GM21737 (cell line): Measurements from ENCODE around the gene STRN4.
"Not testable (repeated sequence)": the region's sequence is repeated elsewhere in the genome, so short reads cannot be mapped to it uniquely, and the experiment has no call there.

Source experiments
- ATAC-seq: cut with Tn5 transposase; IDR thresholded peaks from one replicate; pipeline ENCODE4 v1.9.1; 2021; ENCODE audit warnings: mild to moderate bottlenecking, moderate library complexity; ENCODE audit not compliant: unreplicated experiment

STRN4 gene

DNA sequence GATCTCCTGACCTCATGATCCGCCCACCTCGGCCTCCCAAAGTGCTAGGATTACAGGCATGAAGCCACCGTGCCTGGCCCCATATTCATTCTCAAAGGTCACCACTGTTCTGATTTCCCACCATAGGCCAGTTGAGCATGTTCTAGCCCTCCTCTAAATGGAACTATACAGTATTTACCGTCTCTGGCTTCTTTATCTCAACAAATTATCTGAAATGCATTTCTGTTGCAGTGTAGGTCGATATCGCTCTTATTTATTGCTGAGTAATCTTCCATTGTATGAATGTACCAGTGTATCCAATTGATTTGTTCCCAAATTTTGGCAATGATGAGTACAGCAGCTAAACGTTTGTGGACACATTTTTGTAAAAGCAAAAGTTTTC lies 26.8 kb upstream of the STRN4 start:
- ATAC-seq, result no peak

DNA sequence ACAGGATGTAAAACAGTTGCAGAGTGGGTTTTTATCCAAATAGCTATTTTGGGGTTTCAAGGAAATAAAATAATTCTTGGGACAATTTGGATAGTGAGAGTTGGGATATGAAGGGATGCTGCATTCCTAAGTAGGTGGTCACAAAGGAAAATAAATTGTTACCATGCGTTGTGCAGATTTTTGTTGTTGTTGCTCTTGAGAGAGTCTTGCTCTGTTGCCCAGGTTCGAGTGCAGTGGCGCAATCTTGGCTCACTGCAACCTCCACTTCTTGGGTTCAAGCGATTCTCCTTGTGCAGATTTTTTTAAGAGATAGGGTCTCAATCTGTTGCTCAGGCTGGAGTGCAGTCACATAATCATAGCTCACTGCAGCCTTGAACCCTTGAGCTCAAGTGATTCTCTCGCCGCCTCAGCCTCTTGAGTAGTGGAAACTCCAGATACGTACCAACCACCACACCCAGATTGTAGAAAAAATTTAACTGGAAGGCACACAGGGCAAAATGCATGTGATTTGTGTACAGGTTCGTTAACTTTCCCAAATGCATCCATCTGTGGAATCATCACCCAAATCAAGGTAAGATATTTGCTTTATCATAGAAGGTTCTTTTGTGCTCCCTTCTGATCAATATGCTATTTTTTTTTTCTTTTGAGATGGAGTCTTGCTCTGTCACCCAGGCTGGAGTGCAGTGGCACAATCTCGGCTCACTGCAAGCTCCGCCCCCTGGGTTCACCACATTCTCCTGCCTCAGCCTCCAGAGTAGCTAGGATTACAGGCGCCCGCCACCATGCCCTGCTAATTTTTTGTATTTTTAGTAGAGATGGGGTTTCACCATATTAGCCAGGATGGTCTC lies 26.1 kb upstream of the STRN4 start:
- ATAC-seq, result no peak

DNA sequence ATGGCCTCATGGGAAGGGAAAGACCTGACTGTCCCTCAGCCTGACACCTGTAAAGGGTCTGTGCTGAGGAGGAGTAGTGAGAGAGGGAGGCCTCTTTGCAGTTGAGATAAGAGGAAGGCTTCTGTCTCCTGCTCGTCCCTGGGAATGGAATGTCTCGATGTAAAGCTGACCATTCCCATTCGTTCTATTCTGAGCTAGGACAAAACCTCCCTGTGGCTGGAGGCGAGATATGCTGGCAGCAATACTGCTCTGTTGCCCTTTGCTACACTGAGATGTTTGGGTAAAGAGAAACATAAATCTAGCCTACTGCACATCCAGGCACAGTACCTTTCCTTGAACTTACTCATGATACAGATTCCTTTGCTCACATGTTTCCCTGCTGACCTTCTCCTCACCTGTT lies 22.5 kb upstream of the STRN4 start:
- not testable (repeated sequence) for ATAC-seq

DNA sequence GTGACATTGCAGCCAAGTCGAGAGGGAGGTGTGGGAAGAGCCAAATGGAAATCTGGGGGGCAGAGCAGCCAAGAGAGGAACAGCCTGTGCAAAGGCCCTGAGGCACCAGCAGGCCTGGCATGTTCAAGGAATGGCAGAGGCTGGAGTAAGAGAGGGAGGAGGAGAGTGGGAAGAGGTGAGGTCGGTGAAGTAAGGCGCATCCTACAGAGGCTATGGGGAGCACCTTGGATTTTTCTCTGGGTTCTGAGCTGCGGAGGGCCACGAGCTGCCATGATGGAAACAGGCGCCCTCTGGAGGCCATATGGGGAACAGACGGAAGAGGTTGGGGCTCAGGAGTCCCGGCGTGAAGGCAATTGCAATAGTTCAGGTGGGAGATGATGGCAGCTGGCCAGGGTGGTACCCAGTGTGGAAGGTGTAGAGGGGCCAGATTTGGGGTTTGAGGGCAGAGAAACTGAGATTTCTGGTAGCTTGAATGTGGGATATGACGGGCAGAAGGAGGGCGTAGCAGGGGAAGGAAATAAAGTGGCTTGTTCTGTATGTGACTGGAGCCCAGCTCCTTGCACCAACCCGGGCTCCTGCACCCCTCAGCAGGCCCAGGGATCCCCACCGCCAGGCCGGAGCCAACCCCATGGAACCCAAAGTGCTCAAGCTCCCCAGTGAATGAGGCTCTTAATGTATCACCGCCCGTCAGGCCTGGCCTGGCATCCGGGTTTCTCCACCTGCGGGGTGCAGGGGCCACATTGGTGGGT lies 20.5 kb upstream of the STRN4 start:
- ATAC-seq, result no peak

DNA sequence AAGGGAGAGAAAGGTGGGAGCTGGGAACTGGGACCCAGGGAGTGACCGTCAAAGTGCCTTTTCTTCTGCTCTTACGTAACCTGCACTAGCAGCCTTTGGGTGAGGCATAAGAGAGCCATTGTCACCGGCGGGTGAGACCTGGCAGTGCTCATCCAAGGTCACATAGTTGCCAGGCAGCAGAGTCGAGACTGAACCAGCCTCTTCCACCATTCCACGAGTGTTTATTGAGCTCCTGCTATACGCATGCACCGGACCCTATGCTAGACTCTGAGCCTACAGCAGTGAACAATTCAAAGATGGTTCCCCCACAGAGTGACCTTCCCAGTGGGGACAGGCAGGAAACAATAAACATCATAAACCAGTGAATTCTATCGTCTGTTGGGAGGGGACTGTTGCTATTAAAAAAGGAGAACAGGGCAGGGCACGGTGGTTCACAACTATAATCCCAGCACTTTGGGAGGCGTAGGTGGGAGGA lies 18.6 kb upstream of the STRN4 start:
- no peak for ATAC-seq

DNA sequence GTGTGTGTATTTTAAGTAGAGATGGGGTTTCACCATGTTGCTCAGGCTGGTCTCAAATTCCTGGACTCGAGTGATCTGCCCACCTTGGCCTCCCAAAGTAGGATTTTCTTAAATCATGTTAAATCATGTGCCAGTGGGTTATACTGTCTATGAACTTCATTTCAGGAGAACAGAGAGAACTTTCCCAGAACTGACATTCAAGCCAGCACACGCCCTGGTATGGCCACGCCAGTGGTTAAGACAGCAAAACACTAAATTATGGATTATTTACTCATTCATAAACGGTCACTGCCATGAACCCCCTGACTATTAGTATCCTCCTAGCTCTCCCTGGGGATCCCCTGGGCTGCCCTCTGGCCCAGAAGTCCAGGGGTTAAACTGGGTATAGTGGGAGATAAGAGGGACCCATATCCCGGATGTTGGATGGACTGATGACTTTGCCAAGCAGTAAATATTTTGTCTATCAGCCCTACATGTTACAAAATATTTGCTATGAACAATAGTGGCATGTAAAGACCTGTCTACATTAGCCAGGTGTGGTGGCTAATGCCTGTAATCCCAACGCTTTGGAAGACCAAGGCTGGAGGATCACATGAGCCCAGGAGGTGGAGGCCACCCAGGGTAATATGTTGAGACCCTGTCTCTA lies 16.1 kb upstream of the STRN4 start:
- ATAC-seq, result no peak

DNA sequence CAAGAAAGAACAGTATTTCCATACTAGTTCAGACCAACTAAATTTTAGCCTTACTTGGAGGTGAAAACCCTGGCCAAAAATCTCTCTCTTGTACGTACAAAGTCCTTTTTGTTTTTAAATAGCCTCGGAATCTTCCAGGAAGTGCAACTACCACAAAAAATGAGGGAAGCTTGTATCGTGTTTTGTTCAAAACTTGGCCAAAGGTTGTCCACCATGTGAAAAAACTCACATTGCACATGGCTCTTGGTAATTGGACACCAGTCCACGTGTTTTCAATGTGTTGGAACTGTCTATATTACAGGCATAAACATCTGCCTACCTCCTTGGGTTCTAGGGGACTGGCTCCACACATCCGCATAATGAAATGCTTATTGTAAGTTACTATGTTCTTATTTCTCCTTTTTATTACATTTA lies 15.2 kb upstream of the STRN4 start:
- ATAC-seq, result no peak

DNA sequence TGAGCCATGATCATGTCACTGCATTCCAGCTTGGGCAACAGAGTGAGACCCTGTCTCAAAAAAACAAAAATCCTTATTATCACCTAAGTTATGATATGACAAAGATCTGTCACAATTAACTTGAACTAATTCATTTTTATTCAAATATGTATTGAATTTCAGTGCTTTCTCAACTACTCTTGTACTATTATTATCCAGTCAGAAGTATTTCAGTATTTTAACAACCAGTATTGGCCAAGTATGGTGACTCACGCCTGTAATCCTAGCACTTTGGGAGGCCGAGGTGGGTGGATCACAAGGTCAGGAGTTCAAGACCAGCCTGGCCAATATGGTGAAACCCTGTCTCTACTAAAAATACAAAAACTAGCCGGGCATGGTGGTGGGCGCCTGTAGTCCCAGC lies 14.6 kb upstream of the STRN4 start:
- not testable (repeated sequence) for ATAC-seq

DNA sequence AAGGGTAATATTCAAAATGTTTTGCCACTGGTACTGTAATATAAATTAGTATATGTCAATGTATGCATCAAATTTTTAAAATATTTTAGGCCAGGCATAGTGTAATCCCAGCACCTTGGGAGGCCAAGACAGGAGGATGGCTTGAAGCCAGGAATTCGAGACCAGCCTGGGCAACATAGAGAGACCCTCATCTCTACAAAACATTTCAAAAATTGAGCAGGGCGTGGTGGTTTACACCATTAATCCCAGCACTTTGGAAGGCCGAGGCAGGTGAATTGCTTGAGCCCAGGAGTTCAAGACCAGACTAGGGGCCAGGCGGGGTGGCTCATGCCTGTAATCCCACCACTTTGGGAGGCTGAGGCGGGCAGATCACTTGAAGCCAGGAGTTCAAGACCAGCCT lies 14.1 kb upstream of the STRN4 start:
- no peak for ATAC-seq

DNA sequence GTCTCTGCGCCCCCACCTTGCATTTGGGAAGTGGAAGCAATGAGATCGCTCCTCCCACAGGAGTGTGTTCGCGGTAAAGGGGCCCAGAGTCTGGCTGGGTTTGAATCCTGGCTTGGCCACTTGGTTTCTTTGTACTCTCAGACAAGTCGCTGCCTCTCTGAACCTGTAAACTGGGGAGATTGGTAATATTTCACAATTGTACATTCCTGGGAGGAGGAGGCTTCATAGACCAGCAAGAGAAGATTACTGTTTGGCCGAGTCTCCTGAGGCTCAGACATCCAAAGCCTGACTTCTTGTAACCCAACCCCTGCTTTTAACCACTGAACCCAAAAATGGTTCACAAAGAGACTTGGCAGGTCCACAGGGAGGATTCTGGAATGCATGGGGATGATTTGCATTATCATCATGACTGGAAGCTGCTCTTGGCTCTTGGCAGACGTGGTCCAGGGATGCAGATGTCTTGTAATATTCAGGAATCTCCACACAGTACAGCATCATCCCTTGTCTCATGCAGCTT lies 13.6 kb upstream of the STRN4 start:
- no peak for ATAC-seq

DNA sequence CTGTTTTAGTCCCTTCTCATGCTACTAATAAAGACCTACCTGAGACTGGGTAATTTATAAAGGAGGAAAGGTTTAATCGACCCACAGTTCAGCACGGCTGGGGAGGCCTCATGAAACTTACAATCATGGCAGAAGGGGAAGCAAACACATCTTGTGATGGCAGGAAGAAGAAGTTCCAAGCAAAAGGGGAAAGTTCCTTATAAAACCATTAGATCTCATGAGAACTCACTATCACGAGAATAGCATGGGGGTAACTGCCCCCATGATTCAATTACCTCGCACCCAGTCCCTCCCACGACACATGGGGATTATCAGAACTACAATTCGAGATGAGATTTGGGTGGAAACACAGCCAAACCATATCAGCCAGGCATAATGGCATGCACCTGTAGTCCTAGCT lies 13.0 kb upstream of the STRN4 start:
- no peak for ATAC-seq

DNA sequence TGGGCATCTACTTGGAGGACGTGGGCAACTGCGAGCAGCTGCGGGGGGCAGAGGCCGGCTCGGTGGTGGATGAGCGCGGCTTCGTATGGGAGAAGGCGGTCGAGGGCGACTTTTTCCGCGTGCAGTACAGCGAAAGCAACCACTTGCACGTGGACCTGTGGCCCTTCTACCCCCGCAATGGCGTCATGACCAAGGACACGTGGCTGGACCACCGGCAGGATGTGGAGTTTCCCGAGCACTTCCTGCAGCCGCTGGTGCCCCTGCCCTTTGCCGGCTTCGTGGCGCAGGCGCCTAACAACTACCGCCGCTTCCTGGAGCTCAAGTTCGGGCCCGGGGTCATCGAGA lies 10.3 kb upstream of the STRN4 start:
- ATAC-seq, result no peak

DNA sequence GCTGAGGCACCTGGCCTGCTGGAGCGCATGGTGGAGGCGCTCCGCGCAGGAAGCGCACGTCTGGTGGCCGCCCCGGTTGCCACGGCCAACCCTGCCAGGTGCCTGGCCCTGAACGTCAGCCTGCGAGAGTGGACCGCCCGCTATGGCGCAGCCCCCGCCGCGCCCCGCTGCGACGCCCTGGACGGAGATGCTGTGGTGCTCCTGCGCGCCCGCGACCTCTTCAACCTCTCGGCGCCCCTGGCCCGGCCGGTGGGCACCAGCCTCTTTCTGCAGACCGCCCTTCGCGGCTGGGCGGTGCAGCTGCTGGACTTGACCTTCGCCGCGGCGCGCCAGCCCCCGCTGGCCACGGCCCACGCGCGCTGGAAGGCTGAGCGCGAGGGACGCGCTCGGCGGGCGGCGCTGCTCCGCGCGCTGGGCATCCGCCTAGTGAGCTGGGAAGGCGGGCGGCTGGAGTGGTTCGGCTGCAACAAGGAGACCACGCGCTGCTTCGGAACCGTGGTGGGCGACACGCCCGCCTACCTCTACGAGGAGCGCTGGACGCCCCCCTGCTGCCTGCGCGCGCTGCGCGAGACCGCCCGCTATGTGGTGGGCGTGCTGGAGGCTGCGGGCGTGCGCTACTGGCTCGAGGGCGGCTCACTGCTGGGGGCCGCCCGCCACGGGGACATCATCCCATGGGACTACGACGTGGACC lies 9.7 kb upstream of the STRN4 start:
- ATAC-seq, result no peak

DNA sequence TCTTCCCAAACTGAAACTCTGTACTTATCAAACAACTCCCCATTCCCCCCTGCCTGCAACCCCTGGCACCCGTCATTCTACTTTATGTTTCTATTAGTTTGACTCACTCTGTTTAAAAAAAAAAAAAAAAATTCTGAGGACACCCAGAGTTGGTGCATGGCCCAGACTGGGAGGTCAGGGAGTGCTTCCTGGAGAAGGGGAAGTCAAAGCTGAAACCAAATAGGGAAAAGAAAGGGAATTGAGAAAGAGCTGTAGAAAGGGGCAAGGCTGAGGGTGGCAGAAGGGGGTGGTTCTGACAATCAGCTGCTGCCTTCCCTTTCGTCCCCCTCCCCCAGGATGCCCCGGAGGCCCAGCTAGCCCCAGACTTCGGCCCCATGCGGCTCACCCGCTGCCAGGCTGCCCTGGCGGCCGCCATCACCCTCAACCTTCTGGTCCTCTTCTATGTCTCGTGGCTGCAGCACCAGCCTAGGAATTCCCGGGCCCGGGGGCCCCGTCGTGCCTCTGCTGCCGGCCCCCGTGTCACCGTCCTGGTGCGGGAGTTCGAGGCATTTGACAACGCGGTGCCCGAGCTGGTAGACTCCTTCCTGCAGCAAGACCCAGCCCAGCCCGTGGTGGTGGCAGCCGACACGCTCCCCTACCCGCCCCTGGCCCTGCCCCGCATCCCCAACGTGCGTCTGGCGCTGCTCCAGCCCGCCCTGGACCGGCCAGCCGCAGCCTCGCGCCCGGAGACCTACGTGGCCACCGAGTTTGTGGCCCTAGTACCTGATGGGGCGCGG lies 9.0 kb upstream of the STRN4 start:
- ATAC-seq, result no peak

DNA sequence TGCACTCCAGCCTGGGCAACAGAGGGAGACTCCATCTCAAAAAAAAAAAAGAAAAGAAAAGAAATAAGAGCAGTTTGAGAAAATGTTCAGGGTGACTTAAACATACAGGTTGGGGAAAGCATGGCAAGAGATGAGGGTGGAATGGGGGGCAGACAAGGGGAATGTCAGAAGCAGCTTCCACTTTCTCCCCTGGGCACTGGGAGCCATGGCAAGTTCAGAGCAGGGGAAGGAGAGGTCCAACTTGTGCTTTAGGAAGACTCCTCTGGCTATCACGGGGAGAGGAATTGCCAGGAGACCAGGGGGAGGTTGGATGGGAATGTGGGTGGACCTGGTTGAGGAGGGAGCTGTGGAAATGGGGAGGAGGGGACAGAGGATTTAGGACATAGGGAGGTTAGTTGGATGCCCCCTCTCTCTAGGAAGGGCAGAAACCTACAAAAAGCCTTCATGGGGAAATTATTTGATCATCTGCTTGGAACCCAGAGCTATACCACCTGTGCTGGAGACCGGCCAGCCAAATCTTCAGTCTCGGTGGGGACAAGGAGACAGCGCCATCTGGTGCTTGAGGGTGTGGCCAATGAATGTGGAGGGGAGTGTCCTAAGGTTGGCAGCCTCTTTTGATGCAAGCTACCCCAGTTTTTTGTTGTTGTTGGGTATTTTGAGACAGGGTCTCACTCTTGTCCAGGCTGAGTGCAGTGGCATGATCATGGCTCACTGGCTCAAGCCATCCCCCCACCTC lies 7.3 kb upstream of the STRN4 start:
- no peak for ATAC-seq

DNA sequence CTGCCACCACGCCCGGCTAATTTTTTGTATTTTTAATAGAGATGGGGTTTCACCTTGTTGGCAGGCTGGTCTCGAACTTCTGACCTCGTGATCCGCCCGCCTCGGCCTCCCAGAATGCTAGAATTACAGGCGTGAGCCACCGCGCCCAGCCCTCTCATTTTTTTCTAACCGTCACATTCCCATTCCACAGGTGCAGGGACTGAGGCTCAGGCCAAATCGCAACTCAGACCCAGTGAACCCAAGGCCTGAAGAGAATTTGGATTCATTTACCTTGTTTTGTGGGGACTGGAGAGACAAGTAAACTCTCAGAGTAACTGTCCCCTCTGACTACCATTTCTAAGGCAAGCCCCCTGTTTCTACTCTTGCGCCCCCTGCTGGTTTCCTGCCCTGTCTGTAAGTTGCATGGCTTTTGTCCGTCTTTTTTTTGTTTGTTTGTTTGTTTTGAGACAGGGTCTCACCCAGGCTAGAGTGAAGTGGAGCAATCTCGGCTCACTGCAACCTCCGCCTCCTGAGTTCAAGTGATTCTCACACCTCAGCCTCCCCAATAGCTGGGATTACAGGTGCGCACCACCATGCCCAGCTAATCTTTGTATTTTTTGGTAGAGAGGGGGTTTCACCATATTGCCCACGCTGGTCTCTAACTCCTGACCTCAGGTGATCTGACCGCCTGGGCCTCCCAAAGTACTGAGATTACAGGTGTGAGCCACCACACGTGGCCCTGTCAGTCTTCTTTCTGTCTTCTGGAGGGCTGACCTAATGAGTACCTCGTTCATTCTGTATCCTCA lies 2.3 kb upstream of the STRN4 start:
- ATAC-seq, result no peak

DNA sequence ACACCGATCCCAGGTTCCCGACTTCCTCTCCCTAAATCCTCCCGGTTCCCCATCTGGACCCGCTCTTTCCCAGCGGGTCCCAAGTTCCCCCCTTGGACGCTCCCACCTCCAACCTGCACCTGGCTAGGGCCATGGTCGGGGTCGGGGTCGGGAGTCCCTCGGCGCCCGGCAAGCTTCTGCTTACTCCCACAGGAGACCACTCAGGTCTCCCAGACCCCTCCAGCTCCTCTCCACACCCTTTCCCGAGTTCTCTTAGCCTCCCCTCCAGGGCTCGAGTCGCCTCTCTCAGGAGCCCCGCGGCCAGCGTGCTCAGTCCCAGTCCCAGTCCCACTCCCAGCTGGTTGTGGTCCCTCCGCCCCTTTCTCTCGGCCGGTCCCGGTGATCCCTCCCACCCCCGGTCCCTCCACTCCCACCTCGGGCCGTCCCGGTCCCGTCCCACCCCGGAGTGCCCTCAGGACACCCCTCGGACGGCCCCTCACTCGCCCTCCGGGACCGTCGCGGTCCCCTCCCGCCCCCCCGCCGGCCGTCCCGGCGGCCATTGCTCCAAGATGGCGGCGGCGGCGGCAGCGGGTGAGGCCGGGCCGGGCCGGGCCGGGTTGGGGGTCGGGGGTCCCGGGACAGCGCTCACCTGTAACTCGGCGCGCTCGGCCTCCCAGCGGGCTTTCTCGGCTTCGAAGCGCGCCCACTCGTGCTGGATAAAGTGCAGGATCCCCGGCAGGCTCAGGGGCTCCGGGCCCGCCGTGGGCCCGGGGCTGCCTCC lies 549 bp downstream of the STRN4 start, which contains the start of gene FKRP:
Gene FKRP (plus strand): TSS at position 537 of the 760 bp plus-strand sequence. CDS start 9,394 bp downstream, outside the sequence.
- peak; percentile 36 for ATAC-seq

DNA sequence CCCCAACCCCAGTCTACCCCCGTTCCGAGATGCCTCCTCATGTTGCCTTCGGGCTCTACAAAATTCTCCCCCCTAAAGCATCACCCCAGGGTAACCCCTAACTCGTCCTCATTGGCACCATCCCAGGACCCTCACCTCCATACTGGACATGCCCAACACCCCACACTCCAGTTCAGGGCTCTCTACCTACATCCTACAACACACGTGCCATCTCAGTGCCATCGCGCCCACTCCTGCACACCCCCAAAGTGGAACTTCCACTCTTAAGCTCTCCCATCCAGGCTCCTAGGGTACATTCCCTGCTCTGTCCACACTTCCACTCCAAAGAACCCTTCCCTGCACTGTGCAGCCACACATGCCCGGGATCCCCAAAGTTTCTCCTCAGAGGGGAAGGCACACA lies 1.2 kb downstream of the STRN4 start:
- no peak for ATAC-seq
